Muscle of arm (tissue), 14 donors: ENCODE data around the gene CCDC106. TPM values are rescaled to one million over a fixed set of nuclear protein-coding genes. Genes with fewer than 3 reads are reported as not detected.
A peak's percentile ranks its signal among the peaks of the same experiment; 100 is the strongest.

ENCODE experiments used
- DNase-seq: peaks from one replicate; pipeline ENCODE4 v3.0.0-alpha.2; 2013
- long read RNA-seq, 11 donors: transcript quantifications; one replicate each; lab custom pipeline, GENCODE V29; 2026
- polyA plus RNA-seq, 12 donors: library from polyadenylated mRNA; unstranded; fragments of 120-200 nt; gene quantifications; one replicate each; pipeline ENCODE4 v1.2.1, GENCODE V29; 2013; ENCODE audit not compliant: insufficient read length in 12 of 12

CCDC106 gene
- polyA plus RNA-seq: 10 to 100 TPM in 11 of 12 donors, not detected in 1; 10.1 to 17.1 (median 11.7) TPM
- long read RNA-seq, donor 1, partial matches to known transcripts: 0 of 2 reads
- long read RNA-seq, donor 1, other reads (novel, unspliced or antisense): 0 of 2 reads
- long read RNA-seq, donor 2, partial matches to known transcripts: 0 of 5 reads
- long read RNA-seq, donor 2, other reads (novel, unspliced or antisense): 0 of 5 reads
- long read RNA-seq, donor 3, partial matches to known transcripts: 0 of 2 reads
- long read RNA-seq, donor 3, other reads (novel, unspliced or antisense): 0 of 2 reads
- long read RNA-seq, donor 4, partial matches to known transcripts: 0 of 2 reads
- long read RNA-seq, donor 4, other reads (novel, unspliced or antisense): 0 of 2 reads
- long read RNA-seq, donor 5, partial matches to known transcripts: 0 of 9 reads
- long read RNA-seq, donor 5, other reads (novel, unspliced or antisense): 0 of 9 reads
- long read RNA-seq, donor 6, partial matches to known transcripts: 0 of 4 reads
- long read RNA-seq, donor 6, other reads (novel, unspliced or antisense): 0 of 4 reads
- long read RNA-seq, donor 7, partial matches to known transcripts: 0 of 2 reads
- long read RNA-seq, donor 7, other reads (novel, unspliced or antisense): 0 of 2 reads
- long read RNA-seq, donor 8, partial matches to known transcripts: 0 of 4 reads
- long read RNA-seq, donor 8, other reads (novel, unspliced or antisense): 0 of 4 reads
- long read RNA-seq, donor 9, partial matches to known transcripts: 0 of 8 reads
- long read RNA-seq, donor 9, other reads (novel, unspliced or antisense): 0 of 8 reads
- long read RNA-seq, donor 10, partial matches to known transcripts: 0 of 4 reads
- long read RNA-seq, donor 10, other reads (novel, unspliced or antisense): 0 of 4 reads
- long read RNA-seq, donor 11, partial matches to known transcripts: 0 of 3 reads
- long read RNA-seq, donor 11, other reads (novel, unspliced or antisense): 0 of 3 reads

DNA sequence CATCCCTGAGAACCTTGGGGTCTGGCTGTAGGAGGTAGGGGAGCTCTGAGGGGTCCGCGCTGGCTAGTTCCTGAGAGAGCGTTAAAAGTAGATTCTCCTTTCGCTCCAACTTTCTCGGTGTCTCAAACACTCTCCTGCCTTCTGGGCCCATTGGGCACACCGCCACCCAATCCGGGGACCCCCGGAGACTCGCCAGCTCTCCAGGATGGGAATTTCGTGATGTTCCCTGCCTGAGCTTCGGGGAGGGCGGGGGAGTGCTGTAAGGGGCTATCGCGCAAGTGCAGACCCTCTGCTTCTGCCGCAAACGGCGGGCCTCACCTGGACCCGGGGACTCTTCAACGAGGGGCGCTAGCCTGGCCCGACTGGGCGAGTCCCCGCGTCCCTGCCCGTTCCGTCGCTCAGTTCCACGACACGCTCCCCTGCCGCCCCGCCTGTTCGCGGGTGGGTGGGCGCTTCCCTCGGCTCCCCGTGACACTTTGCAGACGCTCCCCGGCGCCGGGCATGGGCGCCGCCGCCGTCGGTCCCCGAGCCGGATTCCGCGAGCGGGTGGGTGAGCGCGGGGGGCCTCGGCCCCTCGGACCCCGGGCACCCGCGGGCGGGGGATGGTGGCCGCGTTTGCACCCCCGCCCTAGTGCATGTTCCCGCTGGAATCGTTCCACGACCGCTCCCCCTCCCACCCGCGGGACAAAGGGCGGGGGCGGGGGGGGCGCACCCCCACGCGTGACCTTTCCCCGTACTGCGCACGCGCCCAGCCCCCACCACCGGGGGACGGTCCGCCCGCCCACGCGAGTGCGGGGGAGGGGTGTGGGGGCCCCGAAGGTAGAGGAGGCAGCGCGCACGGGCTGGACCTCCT is at the start of gene CCDC106:
Gene CCDC106 (plus strand): TSS at position 481 of the 853 bp plus-strand sequence. CDS start 835 bp downstream, outside the sequence.
- peak; percentile 80 for DNase-seq

- DNase-seq: peak; percentile 93
These were observed 49.1 kb upstream of the CCDC106 start for GRCh38 chr19:55598719-55599467.

GRCh38 chr19:55599468-55599841 is 48.6 kb upstream of the CCDC106 start, which contains the start of gene FIZ1:
Gene FIZ1, minus strand, starts transcription at chr19:55599517. Its CDS starts 1,652 bp downstream, at chr19:55597865.
- peak; percentile 100 for DNase-seq

- DNase-seq: peak; percentile 96
These were observed 48.0 kb upstream of the CCDC106 start, which contains the start of gene ZNF524 for GRCh38 chr19:55599842-55600661. Gene ZNF524, plus strand, starts transcription at chr19:55600288. Its CDS starts 1,825 bp downstream, at chr19:55602113.

DNA sequence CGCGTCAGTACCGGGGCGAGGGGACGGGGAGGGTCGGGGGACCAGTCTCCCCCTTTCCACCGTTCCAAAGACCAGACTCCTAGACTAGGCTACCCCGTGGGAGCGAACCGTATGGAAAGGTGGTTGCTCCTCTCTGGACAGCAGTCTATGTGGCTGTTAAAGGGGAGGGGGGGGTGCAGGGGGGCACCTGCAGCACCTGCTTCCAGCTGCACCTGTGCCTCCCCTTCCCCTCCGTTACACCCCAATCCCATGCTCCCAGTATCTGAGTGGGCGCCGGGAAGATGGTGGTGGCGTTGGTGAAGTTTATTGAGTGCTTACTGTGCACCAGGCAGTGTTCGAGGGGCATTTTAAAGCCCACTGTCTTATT is 47.4 kb upstream of the CCDC106 start:
- DNase-seq: no peak

DNA sequence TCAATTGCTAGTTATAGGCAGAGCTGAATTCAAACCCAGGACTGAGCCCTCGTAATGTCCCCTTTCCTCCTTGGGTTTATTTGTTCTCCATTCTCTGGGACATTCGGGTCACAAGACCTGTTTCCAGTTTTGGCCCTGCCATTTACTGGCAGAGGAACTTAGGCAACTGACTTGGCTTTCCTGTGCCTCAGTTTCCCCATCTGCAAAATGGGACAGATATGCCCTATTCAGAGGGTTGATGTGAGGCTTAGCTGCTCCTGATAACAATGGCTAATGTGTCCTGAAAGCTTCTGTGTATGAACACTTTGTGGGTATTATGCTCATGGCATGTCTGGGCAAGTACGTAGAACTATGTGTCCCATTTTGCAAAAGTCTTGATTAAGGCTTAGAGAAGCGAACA is 46.9 kb upstream of the CCDC106 start:
- DNase-seq: no peak

- no peak for DNase-seq
These were observed 45.7 kb upstream of the CCDC106 start for GRCh38 chr19:55602104-55603001.

GRCh38 chr19:55603115-55603514 is 44.9 kb upstream of the CCDC106 start:
- no peak for DNase-seq

- no peak for DNase-seq
These were observed 44.3 kb upstream of the CCDC106 start for GRCh38 chr19:55603581-55604292.

DNA sequence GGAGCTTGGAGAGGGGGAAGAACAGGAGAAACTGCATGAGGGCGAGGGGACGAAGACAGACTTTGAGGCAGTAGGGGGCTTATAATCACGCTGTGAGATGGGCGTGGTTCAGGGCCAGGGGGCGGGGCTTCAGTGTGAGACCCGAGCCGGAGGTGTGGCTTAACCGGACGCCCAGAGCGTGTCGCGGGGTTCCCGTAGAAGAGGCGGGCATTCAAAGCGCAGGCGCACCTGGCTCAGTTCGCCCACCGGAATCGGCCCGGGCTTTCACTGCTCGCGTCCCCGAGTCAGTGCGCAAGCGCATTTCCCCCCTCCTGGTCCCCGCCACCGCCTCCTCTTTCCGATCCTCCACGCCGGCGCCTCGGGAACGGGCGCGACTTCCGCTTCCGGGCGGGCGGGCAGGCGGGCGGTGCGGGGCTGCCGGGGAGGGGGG is 42.8 kb upstream of the CCDC106 start:
- peak; percentile 97 for DNase-seq

DNA sequence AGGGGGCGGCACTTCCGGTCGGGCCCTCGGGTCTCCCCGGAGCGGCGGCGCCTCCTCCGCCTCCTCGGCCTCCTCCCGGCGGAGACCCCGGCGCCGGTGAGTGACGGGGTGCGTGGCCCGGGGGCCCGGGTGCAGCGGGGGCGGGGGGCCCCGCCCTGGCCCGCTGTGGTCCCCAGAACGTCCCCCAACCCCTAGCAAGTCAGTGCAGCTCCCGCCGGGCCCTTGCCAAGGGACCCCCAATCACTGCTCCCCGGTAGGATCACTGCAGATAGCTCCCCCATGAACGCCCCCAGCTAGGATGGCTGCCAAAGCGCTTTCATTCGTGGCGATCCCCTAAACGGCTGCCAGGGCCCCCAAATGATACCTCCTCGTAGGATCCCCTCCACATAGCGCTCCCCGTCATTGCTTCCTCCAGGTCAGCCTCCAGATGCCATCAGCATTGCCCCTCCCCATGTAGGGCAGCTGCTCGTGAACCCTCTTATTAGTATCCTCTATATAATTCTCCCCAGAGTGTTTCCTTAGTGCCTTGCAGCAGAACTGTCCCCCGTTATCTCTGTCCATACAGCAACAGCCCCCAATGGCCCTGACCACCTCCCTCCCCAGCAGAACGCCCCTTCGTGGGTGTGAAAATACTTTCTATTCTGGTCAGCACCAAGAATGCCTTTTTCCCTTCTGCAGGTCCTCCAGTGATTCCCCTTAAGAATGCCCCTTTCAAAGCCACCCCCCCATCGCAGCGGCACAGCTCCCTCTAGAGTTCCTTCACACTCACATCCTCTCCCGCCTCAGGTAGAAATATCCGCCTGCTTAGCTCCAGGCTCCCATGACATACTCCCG is 42.2 kb upstream of the CCDC106 start, which contains the start of gene ZNF865:
Gene ZNF865 (plus strand): TSS at position 11 of the 834 bp plus-strand sequence. CDS start 7,972 bp downstream, outside the sequence.
- peak; percentile 79 for DNase-seq

DNA sequence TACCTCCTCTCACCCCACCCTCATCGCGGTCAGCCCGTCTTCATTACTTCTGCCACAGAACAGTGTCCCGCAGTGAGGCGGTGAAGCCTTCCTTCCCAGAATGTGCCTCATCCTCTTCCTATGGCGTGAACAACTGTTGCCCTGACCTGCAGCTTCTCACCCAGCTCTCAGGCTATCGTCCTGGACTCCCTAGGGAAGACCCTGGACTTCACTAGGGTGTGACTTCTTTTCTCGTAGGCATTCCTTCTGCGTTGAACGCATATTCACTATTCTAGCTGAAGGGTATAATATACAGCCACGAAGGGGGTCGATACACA is 41.6 kb upstream of the CCDC106 start:
- DNase-seq: no peak

GRCh38 chr19:55606817-55607216 is 41.2 kb upstream of the CCDC106 start:
- no peak for DNase-seq

DNA sequence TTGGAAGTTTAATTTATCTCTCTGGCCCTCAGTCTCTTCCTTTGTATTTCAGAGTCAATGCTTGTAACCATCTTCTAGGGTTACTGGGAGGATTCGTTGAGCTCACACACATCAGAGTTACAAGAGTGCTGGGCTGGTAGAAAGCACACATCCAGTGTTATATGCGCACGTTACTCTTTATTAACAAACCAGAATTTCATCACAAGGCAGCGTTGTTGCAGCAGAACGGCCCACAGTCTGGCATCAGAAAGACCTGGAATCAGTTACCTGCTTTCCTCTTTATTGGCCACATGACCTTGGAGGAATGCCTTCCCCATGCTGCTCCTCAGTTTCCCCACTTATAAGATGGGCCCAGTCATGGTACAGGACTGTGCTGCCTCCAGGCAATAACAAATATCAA is 38.7 kb upstream of the CCDC106 start:
- no peak for DNase-seq

GRCh38 chr19:55611300-55611982 is 36.6 kb upstream of the CCDC106 start:
- no peak for DNase-seq

DNA sequence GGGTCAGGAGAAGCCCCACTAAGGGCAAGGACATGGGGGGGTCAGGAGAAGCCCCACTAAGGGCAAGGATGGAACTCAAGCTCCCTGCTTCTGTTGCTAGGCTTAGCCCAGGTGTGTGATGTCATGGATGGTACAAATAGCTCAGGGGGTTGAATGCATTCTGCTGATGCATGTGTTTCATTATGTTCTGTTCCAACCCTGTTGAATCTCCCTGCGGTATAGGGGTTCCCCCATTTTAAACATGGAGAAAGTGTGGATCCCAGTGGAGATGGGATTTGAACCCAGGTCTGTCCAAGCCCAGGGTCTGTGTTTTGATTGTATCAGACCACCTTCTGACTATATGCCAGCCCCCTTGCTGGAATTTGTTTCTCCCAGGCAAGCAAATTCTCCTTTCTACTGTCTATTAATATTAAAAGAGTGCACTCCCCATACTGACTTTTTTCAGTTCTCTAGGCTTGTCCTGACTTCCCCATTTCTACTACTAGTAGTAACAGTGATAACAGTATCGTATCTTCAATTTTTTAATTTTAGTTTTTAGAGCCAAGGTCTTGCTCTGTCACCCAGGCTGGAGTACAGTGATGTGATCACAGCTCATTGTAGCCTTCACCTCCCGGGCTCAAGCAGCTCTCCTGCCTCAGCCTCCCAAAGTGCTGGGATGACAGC is 35.9 kb upstream of the CCDC106 start:
- DNase-seq: no peak
